ENCODE measurements around the gene TST. TPM values are rescaled to one million over a fixed set of nuclear protein-coding genes. Genes with fewer than 3 reads are reported as not detected.

The TST gene
- total and polyA plus RNA-seq, 2 of the 8 experiments (the other 6 are each of a cell fraction or from before 2014, with no cell fraction given), result 22.6 to 61.6 TPM

DNA sequence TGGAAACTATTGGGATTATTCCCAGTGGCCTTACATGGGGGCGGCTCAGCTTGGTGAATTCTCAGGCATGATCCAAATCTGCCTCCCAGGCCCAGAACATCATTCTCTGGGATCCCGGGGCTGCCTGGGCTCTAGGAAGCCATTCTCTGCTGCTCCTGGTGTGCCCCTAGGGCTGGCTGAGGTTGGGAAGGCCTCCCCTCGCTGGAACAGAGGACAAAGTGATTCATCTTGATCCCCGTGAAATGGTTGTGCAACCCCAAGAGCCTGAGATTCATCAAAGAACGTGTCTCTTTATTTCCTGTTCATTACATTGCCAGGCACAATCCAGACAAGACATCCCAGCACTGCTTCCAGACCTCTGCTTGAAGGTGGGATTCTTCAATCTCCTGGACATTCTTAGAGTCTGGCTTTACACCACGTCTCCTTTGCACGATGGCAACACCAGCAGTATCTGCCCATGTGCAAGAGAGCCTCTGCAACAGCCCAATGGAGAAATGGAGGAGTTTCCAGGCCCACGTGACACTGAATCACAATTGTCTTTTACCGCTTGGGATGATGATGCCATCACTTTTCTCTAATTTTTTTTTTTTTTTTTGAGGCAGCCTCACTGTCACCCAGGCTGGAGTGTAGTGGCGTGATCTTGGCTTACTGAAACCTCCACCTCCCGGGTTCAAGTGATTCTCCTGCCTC lies 52.3 kb downstream of the TST start (continued):
- TF ChIP-seq, protein P1, sequence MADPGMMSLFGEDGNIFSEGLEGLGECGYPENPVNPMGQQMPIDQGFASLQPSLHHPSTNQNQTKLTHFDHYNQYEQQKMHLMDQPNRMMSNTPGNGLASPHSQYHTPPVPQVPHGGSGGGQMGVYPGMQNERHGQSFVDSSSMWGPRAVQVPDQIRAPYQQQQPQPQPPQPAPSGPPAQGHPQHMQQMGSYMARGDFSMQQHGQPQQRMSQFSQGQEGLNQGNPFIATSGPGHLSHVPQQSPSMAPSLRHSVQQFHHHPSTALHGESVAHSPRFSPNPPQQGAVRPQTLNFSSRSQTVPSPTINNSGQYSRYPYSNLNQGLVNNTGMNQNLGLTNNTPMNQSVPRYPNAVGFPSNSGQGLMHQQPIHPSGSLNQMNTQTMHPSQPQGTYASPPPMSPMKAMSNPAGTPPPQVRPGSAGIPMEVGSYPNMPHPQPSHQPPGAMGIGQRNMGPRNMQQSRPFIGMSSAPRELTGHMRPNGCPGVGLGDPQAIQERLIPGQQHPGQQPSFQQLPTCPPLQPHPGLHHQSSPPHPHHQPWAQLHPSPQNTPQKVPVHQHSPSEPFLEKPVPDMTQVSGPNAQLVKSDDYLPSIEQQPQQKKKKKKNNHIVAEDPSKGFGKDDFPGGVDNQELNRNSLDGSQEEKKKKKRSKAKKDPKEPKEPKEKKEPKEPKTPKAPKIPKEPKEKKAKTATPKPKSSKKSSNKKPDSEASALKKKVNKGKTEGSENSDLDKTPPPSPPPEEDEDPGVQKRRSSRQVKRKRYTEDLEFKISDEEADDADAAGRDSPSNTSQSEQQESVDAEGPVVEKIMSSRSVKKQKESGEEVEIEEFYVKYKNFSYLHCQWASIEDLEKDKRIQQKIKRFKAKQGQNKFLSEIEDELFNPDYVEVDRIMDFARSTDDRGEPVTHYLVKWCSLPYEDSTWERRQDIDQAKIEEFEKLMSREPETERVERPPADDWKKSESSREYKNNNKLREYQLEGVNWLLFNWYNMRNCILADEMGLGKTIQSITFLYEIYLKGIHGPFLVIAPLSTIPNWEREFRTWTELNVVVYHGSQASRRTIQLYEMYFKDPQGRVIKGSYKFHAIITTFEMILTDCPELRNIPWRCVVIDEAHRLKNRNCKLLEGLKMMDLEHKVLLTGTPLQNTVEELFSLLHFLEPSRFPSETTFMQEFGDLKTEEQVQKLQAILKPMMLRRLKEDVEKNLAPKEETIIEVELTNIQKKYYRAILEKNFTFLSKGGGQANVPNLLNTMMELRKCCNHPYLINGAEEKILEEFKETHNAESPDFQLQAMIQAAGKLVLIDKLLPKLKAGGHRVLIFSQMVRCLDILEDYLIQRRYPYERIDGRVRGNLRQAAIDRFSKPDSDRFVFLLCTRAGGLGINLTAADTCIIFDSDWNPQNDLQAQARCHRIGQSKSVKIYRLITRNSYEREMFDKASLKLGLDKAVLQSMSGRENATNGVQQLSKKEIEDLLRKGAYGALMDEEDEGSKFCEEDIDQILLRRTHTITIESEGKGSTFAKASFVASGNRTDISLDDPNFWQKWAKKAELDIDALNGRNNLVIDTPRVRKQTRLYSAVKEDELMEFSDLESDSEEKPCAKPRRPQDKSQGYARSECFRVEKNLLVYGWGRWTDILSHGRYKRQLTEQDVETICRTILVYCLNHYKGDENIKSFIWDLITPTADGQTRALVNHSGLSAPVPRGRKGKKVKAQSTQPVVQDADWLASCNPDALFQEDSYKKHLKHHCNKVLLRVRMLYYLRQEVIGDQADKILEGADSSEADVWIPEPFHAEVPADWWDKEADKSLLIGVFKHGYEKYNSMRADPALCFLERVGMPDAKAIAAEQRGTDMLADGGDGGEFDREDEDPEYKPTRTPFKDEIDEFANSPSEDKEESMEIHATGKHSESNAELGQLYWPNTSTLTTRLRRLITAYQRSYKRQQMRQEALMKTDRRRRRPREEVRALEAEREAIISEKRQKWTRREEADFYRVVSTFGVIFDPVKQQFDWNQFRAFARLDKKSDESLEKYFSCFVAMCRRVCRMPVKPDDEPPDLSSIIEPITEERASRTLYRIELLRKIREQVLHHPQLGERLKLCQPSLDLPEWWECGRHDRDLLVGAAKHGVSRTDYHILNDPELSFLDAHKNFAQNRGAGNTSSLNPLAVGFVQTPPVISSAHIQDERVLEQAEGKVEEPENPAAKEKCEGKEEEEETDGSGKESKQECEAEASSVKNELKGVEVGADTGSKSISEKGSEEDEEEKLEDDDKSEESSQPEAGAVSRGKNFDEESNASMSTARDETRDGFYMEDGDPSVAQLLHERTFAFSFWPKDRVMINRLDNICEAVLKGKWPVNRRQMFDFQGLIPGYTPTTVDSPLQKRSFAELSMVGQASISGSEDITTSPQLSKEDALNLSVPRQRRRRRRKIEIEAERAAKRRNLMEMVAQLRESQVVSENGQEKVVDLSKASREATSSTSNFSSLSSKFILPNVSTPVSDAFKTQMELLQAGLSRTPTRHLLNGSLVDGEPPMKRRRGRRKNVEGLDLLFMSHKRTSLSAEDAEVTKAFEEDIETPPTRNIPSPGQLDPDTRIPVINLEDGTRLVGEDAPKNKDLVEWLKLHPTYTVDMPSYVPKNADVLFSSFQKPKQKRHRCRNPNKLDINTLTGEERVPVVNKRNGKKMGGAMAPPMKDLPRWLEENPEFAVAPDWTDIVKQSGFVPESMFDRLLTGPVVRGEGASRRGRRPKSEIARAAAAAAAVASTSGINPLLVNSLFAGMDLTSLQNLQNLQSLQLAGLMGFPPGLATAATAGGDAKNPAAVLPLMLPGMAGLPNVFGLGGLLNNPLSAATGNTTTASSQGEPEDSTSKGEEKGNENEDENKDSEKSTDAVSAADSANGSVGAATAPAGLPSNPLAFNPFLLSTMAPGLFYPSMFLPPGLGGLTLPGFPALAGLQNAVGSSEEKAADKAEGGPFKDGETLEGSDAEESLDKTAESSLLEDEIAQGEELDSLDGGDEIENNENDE (IDR thresholded peaks at IDR 0.05; ENCODE audit: insufficient replicate concordance, low read length), result no peak
- no peak for TF ChIP-seq BCL11A (IDR thresholded peaks at IDR 0.05; ENCODE audit: low read depth in 2 of 2, low read length in 2 of 2)

Measured in H1 (cell line).